ENCODE data around the gene PLEKHB2.
A peak's percentile ranks its signal among the peaks of the same experiment; 100 is the strongest.
"Not testable (repeated sequence)": the region's sequence is repeated elsewhere in the genome, so short reads cannot be mapped to it uniquely, and the experiment has no call there.

PLEKHB2 gene

GRCh38 chr2:131105156-131105949, at the start of gene PLEKHB2:
TSS of gene PLEKHB2 (plus strand) at chr2:131105336. CDS start at chr2:131120942, 15,606 bp downstream.
- DNase-seq = peak; percentile 86 to 88

GRCh38 chr2:131056204-131056931, 48.8 kb upstream of the PLEKHB2 start:
- DNase-seq = no peak

- no peak for DNase-seq
Measured at GRCh38 chr2:131056932-131057287, 48.2 kb upstream of the PLEKHB2 start.

- DNase-seq = no peak
Measured at GRCh38 chr2:131058214-131058843, 46.8 kb upstream of the PLEKHB2 start.

GRCh38 chr2:131058920-131059319, 46.2 kb upstream of the PLEKHB2 start:
- no peak for DNase-seq

GRCh38 chr2:131063501-131064283, 41.4 kb upstream of the PLEKHB2 start:
- no peak for DNase-seq

- DNase-seq = no peak
Measured at GRCh38 chr2:131064589-131065512, 40.3 kb upstream of the PLEKHB2 start.

GRCh38 chr2:131067465-131068125, 37.5 kb upstream of the PLEKHB2 start:
- no peak for DNase-seq

GRCh38 chr2:131068172-131068571, 37.0 kb upstream of the PLEKHB2 start:
- not testable (repeated sequence) for DNase-seq

- not testable (repeated sequence) for DNase-seq
Measured at GRCh38 chr2:131075578-131075977, 29.6 kb upstream of the PLEKHB2 start.

- DNase-seq = no peak
Measured at GRCh38 chr2:131076707-131077106, 28.4 kb upstream of the PLEKHB2 start.

- no peak for DNase-seq
Measured at GRCh38 chr2:131077182-131077846, 27.8 kb upstream of the PLEKHB2 start.

GRCh38 chr2:131077966-131078365, 27.2 kb upstream of the PLEKHB2 start:
- no peak for DNase-seq

GRCh38 chr2:131079931-131080330, 25.2 kb upstream of the PLEKHB2 start:
- DNase-seq = not testable (repeated sequence)

- DNase-seq = no peak
Measured at GRCh38 chr2:131081190-131081589, 23.9 kb upstream of the PLEKHB2 start.

GRCh38 chr2:131085646-131086045, 19.5 kb upstream of the PLEKHB2 start:
- no peak for DNase-seq

- no peak for DNase-seq
Measured at GRCh38 chr2:131092458-131093005, 12.6 kb upstream of the PLEKHB2 start.

- DNase-seq = peak; percentile 76 to 79
Measured at GRCh38 chr2:131093006-131093695, 12.0 kb upstream of the PLEKHB2 start, which contains the start of gene FAM168B. TSS of gene FAM168B (minus strand) at chr2:131093460. CDS start at chr2:131082646, 10,814 bp downstream.

GRCh38 chr2:131093696-131094462, 11.3 kb upstream of the PLEKHB2 start:
- peak in 1 of 2 experiments; percentile 73 for DNase-seq
